Measurements from ENCODE around the gene GNAT2.
"Not testable (repeated sequence)": the region's sequence is repeated elsewhere in the genome, so short reads cannot be mapped to it uniquely, and the experiment has no call there.

The GNAT2 gene

GRCh38 chr1:109619576-109620400 lies at the start of gene GNAT2, which contains the start of gene AMPD2:
TSS of gene GNAT2 (minus strand) at chr1:109619616. CDS start at chr1:109612870, 6,746 bp downstream.
TSS of gene AMPD2 (plus strand) at chr1:109619837. CDS start at chr1:109621176, 1,339 bp downstream.
- peak; percentile 57 for DNase-seq (ENCODE audit: low read depth)

DNA sequence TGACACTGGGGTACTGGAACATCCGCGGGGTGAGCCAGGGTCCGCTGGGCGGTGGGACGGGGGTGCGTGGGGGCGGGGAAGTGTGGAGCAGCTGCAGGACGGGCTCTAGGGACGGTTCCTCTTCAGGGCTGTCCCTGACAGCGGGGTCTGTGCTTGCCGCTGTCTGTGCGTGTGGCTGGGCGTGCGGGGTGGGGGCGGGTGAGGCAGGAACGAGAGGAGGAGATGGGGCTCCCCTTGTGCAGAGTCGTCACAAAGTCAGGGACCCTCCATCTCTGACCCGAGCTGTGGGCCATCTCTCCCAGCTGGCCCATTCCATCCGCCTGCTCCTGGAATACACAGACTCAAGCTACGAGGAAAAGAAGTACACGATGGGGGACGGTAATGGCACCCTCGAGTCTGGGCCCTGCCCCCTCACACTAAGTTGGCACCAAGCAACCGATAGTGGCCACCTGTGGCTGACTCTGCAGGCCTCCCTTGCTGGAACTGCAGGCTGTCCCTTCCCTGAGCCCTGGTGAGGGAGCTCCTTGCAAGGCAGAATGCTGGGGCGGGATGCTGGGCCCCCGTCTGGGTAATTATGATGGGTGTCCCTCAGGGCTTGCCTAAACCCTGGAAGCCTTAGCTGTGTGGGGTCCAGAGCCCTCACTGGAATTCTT lies 48.8 kb upstream of the GNAT2 start:
- DNase-seq (ENCODE audit: low read depth) = no peak

DNA sequence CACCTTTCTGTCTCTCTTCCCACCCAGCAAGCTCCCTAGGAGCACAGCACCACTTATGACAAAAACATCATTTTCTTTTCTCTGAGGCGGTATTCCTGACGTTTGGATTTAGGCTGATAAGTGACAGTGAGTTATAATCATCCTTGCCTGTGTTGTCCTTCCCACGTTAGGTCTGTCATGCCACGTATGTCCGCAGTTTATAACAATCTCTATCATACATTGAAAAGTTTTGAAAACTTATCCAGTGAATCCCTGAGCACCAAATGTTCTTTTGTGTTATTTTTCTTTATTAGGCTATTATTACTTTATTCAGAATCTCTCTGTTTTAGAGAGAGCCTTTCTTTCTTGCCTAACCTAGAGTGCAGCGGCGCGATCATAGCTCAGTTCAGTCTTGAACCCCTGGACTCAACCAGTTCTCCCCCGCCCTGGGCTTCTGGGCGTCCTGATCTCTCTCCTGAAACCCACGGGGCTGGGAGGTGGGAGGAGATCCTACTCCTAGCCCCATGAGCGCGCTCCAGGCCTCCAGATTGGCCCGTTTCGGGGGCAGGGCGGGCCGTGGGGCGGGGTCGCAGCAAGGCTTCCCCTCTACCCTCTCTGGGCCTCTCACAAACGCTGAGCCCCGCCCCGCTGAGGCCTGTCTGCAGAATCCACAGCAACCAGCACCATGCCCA lies 48.2 kb upstream of the GNAT2 start, which contains the start of gene GSTM2:
Gene GSTM2 (plus strand): TSS at position 606 of the 671 bp plus-strand sequence. CDS start 59 bp downstream, at position 665.
- DNase-seq (ENCODE audit: low read depth) = no peak

- no peak for DNase-seq (ENCODE audit: low read depth)
Observed at GRCh38 chr1:109664671-109665070, 45.3 kb upstream of the GNAT2 start.

GRCh38 chr1:109661391-109661790 lies 42.0 kb upstream of the GNAT2 start:
- no peak for DNase-seq (ENCODE audit: low read depth)

DNA sequence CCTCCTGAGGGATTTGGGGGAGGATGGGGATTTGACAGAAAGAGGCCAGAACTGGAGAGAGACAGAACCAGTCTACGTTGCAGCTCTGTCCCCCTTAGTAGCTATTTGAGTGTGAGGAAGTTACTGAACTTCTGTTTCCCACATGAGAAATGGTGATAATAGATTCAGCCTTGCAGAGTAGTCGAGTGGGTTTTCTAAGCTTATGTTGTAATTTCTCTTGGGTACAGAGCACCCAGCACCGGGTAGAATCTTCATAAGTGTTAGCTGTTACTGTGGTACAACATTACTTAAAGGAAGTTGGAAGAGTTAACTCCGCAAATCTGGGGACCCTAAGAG lies 41.2 kb upstream of the GNAT2 start:
- not testable (repeated sequence) for DNase-seq (ENCODE audit: low read depth)

- DNase-seq (ENCODE audit: low read depth) = no peak
Observed at GRCh38 chr1:109659997-109660690, 40.7 kb upstream of the GNAT2 start.

DNA sequence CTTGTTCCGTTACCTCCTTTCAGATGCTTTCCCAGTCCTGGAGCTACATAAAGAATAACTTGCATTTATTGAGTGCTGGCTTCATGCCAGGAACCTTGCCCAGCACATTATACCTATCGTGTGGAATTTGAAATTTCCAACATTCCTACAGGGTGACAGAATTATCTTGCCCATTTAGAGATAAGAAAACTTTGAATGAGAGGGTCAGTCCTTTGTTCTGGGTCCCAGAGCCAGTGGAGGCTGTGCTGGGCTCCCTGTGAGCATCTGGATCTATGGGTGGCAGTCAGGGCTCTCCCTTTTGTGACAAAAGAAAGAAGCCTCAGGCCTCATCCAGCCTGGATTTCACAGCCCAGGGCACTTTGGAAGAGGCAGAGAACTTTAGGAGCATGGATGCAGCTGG lies 39.7 kb upstream of the GNAT2 start:
- DNase-seq (ENCODE audit: low read depth) = no peak

- no peak for DNase-seq (ENCODE audit: low read depth)
Observed at GRCh38 chr1:109658533-109659042, 39.2 kb upstream of the GNAT2 start.

DNA sequence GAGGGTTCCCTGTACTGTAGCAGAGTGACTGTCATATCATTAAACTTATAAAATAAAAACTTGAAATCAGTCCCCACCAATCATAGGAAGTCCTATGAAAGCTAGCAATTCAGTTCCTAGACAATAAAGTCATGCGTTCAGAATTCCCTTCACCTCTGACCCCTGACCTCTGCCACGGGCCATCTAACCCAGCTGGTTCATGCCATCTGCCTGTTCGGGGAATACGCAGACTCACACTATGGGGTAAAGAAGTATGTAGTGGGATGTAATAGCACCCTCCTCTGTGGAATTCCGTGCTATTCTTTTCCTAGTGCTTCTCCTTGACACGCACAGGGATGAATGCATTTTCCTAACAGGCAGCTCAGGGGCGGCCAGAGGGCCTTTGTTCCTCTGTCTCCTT lies 38.6 kb upstream of the GNAT2 start:
- no peak for DNase-seq (ENCODE audit: low read depth)

DNA sequence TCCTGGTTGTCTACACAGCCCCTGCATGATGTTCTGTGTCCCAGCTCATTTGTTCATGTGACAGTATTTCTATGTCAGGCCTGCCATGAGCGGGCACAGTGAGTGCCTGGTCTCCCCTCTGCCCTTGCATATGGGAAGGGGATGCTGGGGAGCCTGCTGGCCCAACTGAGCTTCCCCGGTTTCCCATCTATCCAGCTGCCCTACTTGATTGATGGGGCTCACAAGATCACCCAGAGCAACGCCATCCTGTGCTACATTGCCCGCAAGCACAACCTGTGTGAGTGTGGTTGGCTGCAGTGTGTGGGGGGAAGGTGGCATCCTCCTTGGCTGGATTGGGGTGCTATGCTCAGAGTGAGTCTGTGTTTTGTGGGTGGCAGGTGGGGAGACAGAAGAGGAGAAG lies 38.0 kb upstream of the GNAT2 start:
- no peak for DNase-seq (ENCODE audit: low read depth)

GRCh38 chr1:109655615-109656519 lies 36.5 kb upstream of the GNAT2 start, which contains the start of gene GSTM4:
TSS of gene GSTM4 (plus strand) at chr1:109656099. CDS start at chr1:109656390, 291 bp downstream.
- peak; percentile 47 for DNase-seq (ENCODE audit: low read depth)

- DNase-seq (ENCODE audit: low read depth) = no peak
Observed at GRCh38 chr1:109654519-109654918, 35.1 kb upstream of the GNAT2 start.

DNA sequence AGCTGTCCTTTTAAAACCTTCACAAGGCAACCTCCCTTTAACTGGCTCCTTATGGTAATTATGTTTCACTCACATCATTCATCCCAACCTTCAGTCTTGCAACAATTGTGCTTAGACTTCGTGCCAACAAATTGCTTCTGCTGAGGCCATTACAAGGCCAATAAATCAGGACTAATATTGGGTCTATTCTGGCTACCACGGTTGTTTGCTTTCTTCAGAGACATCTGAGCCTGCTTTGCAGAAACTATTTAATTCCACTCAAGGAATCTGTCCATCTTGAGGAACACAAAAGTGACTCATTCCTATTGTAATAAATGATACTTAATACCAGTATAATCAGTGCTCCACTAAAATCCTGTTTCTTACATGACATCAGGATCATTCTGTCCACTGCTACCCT lies 33.9 kb upstream of the GNAT2 start:
- no peak for DNase-seq (ENCODE audit: low read depth)

DNA sequence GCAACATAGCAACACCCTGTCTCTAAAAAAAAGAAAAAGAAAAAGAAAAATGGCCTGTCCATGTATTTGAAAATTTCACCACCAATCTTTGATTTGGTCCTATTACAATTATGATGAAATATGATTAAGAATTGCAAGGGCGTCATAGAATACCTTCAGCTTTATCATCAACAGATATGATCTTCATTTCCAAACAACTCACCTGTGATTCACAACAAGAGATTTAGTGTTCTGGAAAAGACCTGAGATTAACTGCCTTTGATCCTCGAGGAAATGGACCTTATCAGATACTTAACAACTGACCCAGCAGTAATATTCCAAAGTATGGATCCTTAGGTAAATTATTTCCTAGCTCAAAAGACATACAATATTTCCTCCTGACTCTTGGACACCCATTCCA lies 33.0 kb upstream of the GNAT2 start:
- DNase-seq (ENCODE audit: low read depth) = no peak

- DNase-seq (ENCODE audit: low read depth) = peak; percentile 46
Observed at GRCh38 chr1:109650609-109651008, 31.2 kb upstream of the GNAT2 start.

DNA sequence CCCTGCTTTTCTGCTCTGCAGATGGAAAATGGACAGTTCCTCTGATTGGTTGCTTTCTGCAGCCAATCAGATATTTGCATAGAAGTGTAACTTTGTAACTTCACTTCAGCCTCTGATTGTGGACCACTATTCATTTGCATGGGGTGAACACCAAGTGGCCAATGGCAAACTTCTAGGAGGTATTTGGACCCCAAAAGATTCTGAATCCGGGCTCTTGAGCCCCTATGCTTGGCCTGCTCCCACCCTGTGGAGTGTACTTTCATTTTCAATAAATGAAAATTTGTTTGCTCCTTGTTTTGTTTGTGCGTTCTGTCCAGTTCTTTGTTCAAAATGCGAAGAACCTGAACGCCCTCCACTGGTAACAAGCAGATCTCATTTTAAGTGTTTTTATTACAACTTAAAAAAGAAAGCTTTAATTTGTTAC lies 30.1 kb upstream of the GNAT2 start:
- DNase-seq (ENCODE audit: low read depth) = no peak

- no peak for DNase-seq (ENCODE audit: low read depth)
Observed at GRCh38 chr1:109644670-109645069, 25.3 kb upstream of the GNAT2 start.

- no peak for DNase-seq (ENCODE audit: low read depth)
Observed at GRCh38 chr1:109643385-109644230, 24.2 kb upstream of the GNAT2 start.

GRCh38 chr1:109642626-109643025 lies 23.2 kb upstream of the GNAT2 start:
- no peak for DNase-seq (ENCODE audit: low read depth)
